ENCODE measurements around the gene FBXL20. TPM values are rescaled to one million over a fixed set of nuclear protein-coding genes. Genes with fewer than 3 reads are reported as not detected.

FBXL20 gene
- total and polyA plus RNA-seq, 2 donors (not counting 3 experiments of a cell fraction or from before 2014, with no cell fraction given), result 4.6 to 18.0 TPM

GRCh38 chr17:39240631-39241030, 160.8 kb downstream of the FBXL20 start:
- intact Hi-C loops (cut with micrococcal nuclease) (no loop called here), dilution Hi-C loops (cut with MboI; ENCODE audit: extremely low pct_ligation_motif_present, low sequenced_read_pairs) (no loop called here)
- Histone ChIP-seq H3K9me3 (replicated peaks; ENCODE audit: control insufficient read depth, insufficient read depth, low read length) (no peaks in the 10 kb centered on the region), H4K20me1 (replicated peaks; ENCODE audit: control insufficient read depth, extremely low read depth, insufficient read depth, low read length) (no peaks in the 10 kb centered on the region), H3K27me3 (ENCODE audit: control insufficient read depth in 2 of 2, insufficient read depth in 2 of 2, low read length in 2 of 2) (peaks cover 0 to 3% of the 10 kb centered on the region in 2 experiments), H3K9me1 (replicated peaks; ENCODE audit: control insufficient read depth, extremely low read depth, insufficient read depth, low read length) (no peaks in the 10 kb centered on the region), H3K27ac (ENCODE audit: insufficient read depth, low read depth, low read length) (no peak overlapping the region), H2AFZ (ENCODE audit: low read depth, low read length) (no peak overlapping the region), H3K36me3 (ENCODE audit: control insufficient read depth in 2 of 2, extremely low read depth in 1 of 2, insufficient read depth in 2 of 2, low read length in 2 of 2) (no peaks in the 10 kb centered on the region), H3K9ac (replicated peaks; ENCODE audit: extremely low read depth, insufficient read depth, low read length) (no peak overlapping the region), H3K4me2 (ENCODE audit: insufficient read depth, low read length) (no peak overlapping the region), H3K79me2 (ENCODE audit: control insufficient read depth, insufficient read depth, low read length) (no peaks in the 10 kb centered on the region), H3K4me1 (ENCODE audit: control insufficient read depth, extremely low read depth, insufficient read depth, low read length) (peaks cover 3% of the 10 kb centered on the region), H3K4me3 (replicated peaks in 1 of 3; ENCODE audit: insufficient read depth in 1 of 3, low read depth in 1 of 3, low read length in 3 of 3) (no peak overlapping the region)
- FAIRE-seq (no peak), DNase-seq (ENCODE audit: low read depth, low spot score) (no peak)
- ChIA-PET POLR2A (interaction anchor here (0.7 kb wide), 1 partner anchor 161 kb away, joined by 5 read pairs; no protein-coding TSS in a partner anchor), CTCF (interaction anchor here (1.3 to 12.5 kb wide), 3 partner anchors 10 to 76 kb away, joined by 4 to 420 read pairs (median 5); no protein-coding TSS in a partner anchor)
- no peak for TF ChIP-seq JUN (IDR thresholded peaks at IDR 0.05; ENCODE audit: borderline replicate concordance, insufficient read depth, insufficient read length, low read depth)
- TF ChIP-seq EZH2 (IDR thresholded peaks at IDR 0.05; ENCODE audit: borderline replicate concordance, low read depth, low read length, severe bottlenecking), result no peak
- no peak for TF ChIP-seq POLR2AphosphoS5 (IDR thresholded peaks at IDR 0.05; ENCODE audit: insufficient read depth, low read depth, low read length)
- no peak for TF ChIP-seq FOS (IDR thresholded peaks at IDR 0.05; ENCODE audit: borderline replicate concordance, insufficient read depth, low read length)
- no peak for TF ChIP-seq MAX (IDR thresholded peaks at IDR 0.05; ENCODE audit: insufficient read depth, insufficient read length)
- no peak for TF ChIP-seq MYC (IDR thresholded peaks at IDR 0.05; ENCODE audit: low read depth, low read length)
- no TSS peak for BruUV-seq (replicated peaks)

GRCh38 chr17:39239640-39240314, 161.6 kb downstream of the FBXL20 start:
- no peak overlapping the region for H3K27ac ChIP-seq (ENCODE audit: insufficient read depth, low read depth, low read length)
- no peaks in the 10 kb centered on the region for H3K9me1 ChIP-seq (replicated peaks; ENCODE audit: control insufficient read depth, extremely low read depth, insufficient read depth, low read length)
- H3K4me2 ChIP-seq (ENCODE audit: insufficient read depth, low read length), result no peak overlapping the region
- intact Hi-C loops (cut with micrococcal nuclease), result no loop called here
- dilution Hi-C loops (cut with MboI; ENCODE audit: extremely low pct_ligation_motif_present, low sequenced_read_pairs), result no loop called here
- no peak overlapping the region for H3K4me3 ChIP-seq (replicated peaks in 1 of 3; ENCODE audit: insufficient read depth in 1 of 3, low read depth in 1 of 3, low read length in 3 of 3)
- CTCF ChIA-PET, result interaction anchor here (1.3 to 12.5 kb wide), 3 partner anchors 9 to 257 kb away, joined by 4 to 420 read pairs (median 12); no protein-coding TSS in a partner anchor
- H4K20me1 ChIP-seq (replicated peaks; ENCODE audit: control insufficient read depth, extremely low read depth, insufficient read depth, low read length), result no peaks in the 10 kb centered on the region
- no peak overlapping the region for H3K9ac ChIP-seq (replicated peaks; ENCODE audit: extremely low read depth, insufficient read depth, low read length)
- DNase-seq (ENCODE audit: low read depth, low spot score), result peak; percentile 28
- H3K36me3 ChIP-seq (ENCODE audit: control insufficient read depth in 2 of 2, extremely low read depth in 1 of 2, insufficient read depth in 2 of 2, low read length in 2 of 2), result no peaks in the 10 kb centered on the region
- H2AFZ ChIP-seq (ENCODE audit: low read depth, low read length), result no peak overlapping the region
- no peaks in the 10 kb centered on the region for H3K9me3 ChIP-seq (replicated peaks; ENCODE audit: control insufficient read depth, insufficient read depth, low read length)
- peaks cover 3% of the 10 kb centered on the region for H3K4me1 ChIP-seq (ENCODE audit: control insufficient read depth, extremely low read depth, insufficient read depth, low read length)
- POLR2A ChIA-PET, result interaction anchor here (0.7 kb wide), 1 partner anchor 160 kb away, joined by 5 read pairs; no protein-coding TSS in a partner anchor
- H3K27me3 ChIP-seq (ENCODE audit: control insufficient read depth in 2 of 2, insufficient read depth in 2 of 2, low read length in 2 of 2), result peaks cover 0 to 3% of the 10 kb centered on the region in 2 experiments
- no peaks in the 10 kb centered on the region for H3K79me2 ChIP-seq (ENCODE audit: control insufficient read depth, insufficient read depth, low read length)
- TF ChIP-seq GATA2 (IDR thresholded peaks at IDR 0.05; ENCODE audit: insufficient read depth, insufficient read length, low read depth, low read length), result no peak
- peak; percentile 54 to 74 for TF ChIP-seq CTCF (IDR thresholded peaks at IDR 0.05; ENCODE audit: extremely low read depth in 1 of 2, insufficient read depth in 1 of 2, low read depth in 1 of 2, low read length in 2 of 2)
- no TSS peak for BruUV-seq (replicated peaks)
- no peak for FAIRE-seq

Data from endothelial cell of umbilical vein (primary cell).